Transverse colon (tissue), 4 donors: ENCODE results near the gene BLVRA.
"Not testable (repeated sequence)": the region's sequence is repeated elsewhere in the genome, so short reads cannot be mapped to it uniquely, and the experiment has no call there.

Experiments
- POLR2AphosphoS5 ChIP-seq, 3 donors: sonication (generic); formaldehyde crosslinking; IDR thresholded peaks; one replicate each; pipeline ENCODE4 v1.6.1; 2016; ENCODE audit warnings: antibody characterized with exemption in 3 of 3
- TF ChIP-seq, protein P1 (sequence below), 5 experiments: fragments of 200-600 bp in 3 of 5; fragments of 450-650 bp in 2 of 5; sonication (generic) in 3 of 5; IDR thresholded peaks; 1 replicate in 2 of 5; 2 replicates in 3 of 5; pipeline ENCODE4 v1.5.1; 2016 to 2017; ENCODE audit warnings: antibody characterized with exemption in 5 of 5, inconsistent platforms in 3 of 5, mild to moderate bottlenecking in 2 of 5, moderate library complexity in 1 of 5

DNA sequence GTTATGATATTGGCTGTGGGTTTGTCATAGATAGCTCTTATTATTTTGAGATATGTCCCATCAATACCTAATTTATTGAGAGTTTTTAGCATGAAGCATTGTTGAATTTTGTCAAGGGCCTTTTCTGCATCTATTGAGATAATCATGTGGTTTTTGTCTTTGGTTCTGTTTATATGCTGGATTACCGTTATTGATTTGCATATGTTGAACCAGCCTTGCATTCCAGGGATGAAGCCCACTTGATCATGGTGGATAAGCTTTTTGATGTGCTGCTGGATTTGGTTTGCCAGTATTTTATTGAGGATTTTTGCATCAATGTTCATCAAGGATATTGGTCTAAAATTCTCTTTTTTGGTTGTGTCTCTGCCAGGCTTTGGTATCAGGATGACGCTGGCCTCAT is 16.8 kb downstream of the BLVRA start:
- TF ChIP-seq, protein P1, sequence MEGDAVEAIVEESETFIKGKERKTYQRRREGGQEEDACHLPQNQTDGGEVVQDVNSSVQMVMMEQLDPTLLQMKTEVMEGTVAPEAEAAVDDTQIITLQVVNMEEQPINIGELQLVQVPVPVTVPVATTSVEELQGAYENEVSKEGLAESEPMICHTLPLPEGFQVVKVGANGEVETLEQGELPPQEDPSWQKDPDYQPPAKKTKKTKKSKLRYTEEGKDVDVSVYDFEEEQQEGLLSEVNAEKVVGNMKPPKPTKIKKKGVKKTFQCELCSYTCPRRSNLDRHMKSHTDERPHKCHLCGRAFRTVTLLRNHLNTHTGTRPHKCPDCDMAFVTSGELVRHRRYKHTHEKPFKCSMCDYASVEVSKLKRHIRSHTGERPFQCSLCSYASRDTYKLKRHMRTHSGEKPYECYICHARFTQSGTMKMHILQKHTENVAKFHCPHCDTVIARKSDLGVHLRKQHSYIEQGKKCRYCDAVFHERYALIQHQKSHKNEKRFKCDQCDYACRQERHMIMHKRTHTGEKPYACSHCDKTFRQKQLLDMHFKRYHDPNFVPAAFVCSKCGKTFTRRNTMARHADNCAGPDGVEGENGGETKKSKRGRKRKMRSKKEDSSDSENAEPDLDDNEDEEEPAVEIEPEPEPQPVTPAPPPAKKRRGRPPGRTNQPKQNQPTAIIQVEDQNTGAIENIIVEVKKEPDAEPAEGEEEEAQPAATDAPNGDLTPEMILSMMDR (IDR thresholded peaks at IDR 0.05): not testable (repeated sequence)
- not testable (repeated sequence) for TF ChIP-seq POLR2AphosphoS5 (IDR thresholded peaks at IDR 0.05)
